HL-60 (cell line): ENCODE data around the gene PTTG1IP.

Experiments used
- DNase-seq, 2 experiments: peaks; one replicate each; pipeline ENCODE4 v3.0.0-alpha.2; 2010 to 2020; ENCODE audit warnings: low read depth in 1 of 2, low spot score in 1 of 2
- H3K27ac ChIP-seq: fragments of 250-450 bp; sonication (Bioruptor Pico); replicated peaks from 2 replicates; pipeline ENCODE4 v1.5.1; 2020; ENCODE audit warnings: mild to moderate bottlenecking, moderate library complexity
- H3K27me3 ChIP-seq: fragments of 250-450 bp; sonication (Bioruptor Pico); 2 replicates; pipeline ENCODE4 v1.5.1; 2021; ENCODE audit warnings: mild to moderate bottlenecking, moderate library complexity; ENCODE audit not compliant: insufficient read depth, poor library complexity, severe bottlenecking
- H3K4me3 ChIP-seq: replicated peaks from 2 replicates; pipeline ENCODE4 v1.5.1; 2011; ENCODE audit warnings: mild to moderate bottlenecking, control low read depth, low read length; ENCODE audit not compliant: insufficient read depth
- CTCF ChIP-seq: IDR thresholded peaks from one replicate; pipeline ENCODE4 v1.5.1; 2011; ENCODE audit warnings: low read length, control low read depth, inconsistent platforms; ENCODE audit not compliant: insufficient read depth
- GABPA ChIP-seq: IDR thresholded peaks from 2 replicates; pipeline ENCODE4 v1.6.1; 2012; ENCODE audit warnings: low read depth
- POLR2AphosphoS5 ChIP-seq: IDR thresholded peaks from 2 replicates; pipeline ENCODE4 v1.6.1; 2012; ENCODE audit warnings: low read depth
- REST ChIP-seq: IDR thresholded peaks from 2 replicates; pipeline ENCODE4 v1.6.1; 2012; ENCODE audit warnings: low read depth; ENCODE audit not compliant: insufficient replicate concordance
- SPI1 ChIP-seq: IDR thresholded peaks from 2 replicates; pipeline ENCODE4 v1.6.1; 2012; ENCODE audit warnings: low read depth, mild to moderate bottlenecking, borderline replicate concordance

The PTTG1IP gene

GRCh38 chr21:44815225-44815624, 58.3 kb downstream of the PTTG1IP start:
- Histone ChIP-seq H3K27ac (no peak overlapping the region), H3K4me3 (no peak overlapping the region), H3K27me3 (no peaks in the 10 kb centered on the region)
- no peak for DNase-seq
- no peak for TF ChIP-seq REST

GRCh38 chr21:44814498-44815023, 58.9 kb downstream of the PTTG1IP start:
- no peak overlapping the region for H3K4me3 ChIP-seq
- no peaks in the 10 kb centered on the region for H3K27me3 ChIP-seq
- H3K27ac ChIP-seq, result no peak overlapping the region
- TF ChIP-seq CTCF (no peak), GABPA (no peak), REST (no peak), POLR2AphosphoS5 (no peak), SPI1 (no peak)
- no peak for DNase-seq

GRCh38 chr21:44813727-44814126, 59.8 kb downstream of the PTTG1IP start:
- TF ChIP-seq SPI1 (no peak), REST (no peak), GABPA (no peak), CTCF (no peak), POLR2AphosphoS5 (no peak)
- DNase-seq, result no peak

GRCh38 chr21:44813149-44813548, 60.3 kb downstream of the PTTG1IP start:
- H3K27ac ChIP-seq, result no peak overlapping the region

More at GRCh38 chr21:44813727-44814126, 59.8 kb downstream of the PTTG1IP start:
- H3K4me3 ChIP-seq, result no peak overlapping the region
- no peak overlapping the region for H3K27ac ChIP-seq
- no peaks in the 10 kb centered on the region for H3K27me3 ChIP-seq

More at GRCh38 chr21:44813149-44813548, 60.3 kb downstream of the PTTG1IP start:
- H3K27me3 ChIP-seq, result no peaks in the 10 kb centered on the region
- H3K4me3 ChIP-seq, result no peak overlapping the region
- TF ChIP-seq REST (no peak), POLR2AphosphoS5 (no peak), GABPA (no peak), CTCF (no peak), SPI1 (no peak)
- DNase-seq, result no peak
